GM21360 (cell line): ENCODE results near the gene SYF2.
"Not testable (repeated sequence)": the region's sequence is repeated elsewhere in the genome, so short reads cannot be mapped to it uniquely, and the experiment has no call there.

Experiments used
- ATAC-seq: cut with Tn5 transposase; IDR thresholded peaks from one replicate; pipeline ENCODE4 v1.9.1; 2021; ENCODE audit warnings: mild to moderate bottlenecking, moderate library complexity; ENCODE audit not compliant: unreplicated experiment

SYF2 gene

GRCh38 chr1:25208092-25208491 is 24.2 kb downstream of the SYF2 start:
- no peak for ATAC-seq

GRCh38 chr1:25206201-25206600 is 26.1 kb downstream of the SYF2 start:
- ATAC-seq = no peak

DNA sequence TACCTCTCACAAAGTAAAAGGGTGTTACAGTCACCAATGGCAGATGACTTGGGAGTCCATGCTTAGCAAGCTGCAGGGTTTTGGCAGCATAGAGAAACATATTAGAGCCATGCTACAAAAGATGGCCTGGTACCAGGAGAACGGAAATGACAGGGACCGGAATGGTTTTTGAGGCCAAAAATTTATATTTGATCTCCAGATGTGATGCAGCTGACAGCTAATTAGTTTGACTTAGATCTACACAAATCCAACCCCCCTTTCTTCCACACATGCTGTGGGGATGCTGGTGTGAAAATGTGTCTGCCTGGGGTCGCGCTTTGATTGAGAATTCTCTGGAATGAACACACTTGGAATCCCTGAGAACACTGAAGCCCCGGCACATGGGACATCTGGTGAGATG is 26.5 kb downstream of the SYF2 start:
- no peak for ATAC-seq

GRCh38 chr1:25204797-25205480 is 27.4 kb downstream of the SYF2 start:
- ATAC-seq = no peak

- no peak for ATAC-seq
Observed at GRCh38 chr1:25201006-25201405, 31.3 kb downstream of the SYF2 start.

GRCh38 chr1:25199819-25200620 is 32.3 kb downstream of the SYF2 start:
- no peak for ATAC-seq

DNA sequence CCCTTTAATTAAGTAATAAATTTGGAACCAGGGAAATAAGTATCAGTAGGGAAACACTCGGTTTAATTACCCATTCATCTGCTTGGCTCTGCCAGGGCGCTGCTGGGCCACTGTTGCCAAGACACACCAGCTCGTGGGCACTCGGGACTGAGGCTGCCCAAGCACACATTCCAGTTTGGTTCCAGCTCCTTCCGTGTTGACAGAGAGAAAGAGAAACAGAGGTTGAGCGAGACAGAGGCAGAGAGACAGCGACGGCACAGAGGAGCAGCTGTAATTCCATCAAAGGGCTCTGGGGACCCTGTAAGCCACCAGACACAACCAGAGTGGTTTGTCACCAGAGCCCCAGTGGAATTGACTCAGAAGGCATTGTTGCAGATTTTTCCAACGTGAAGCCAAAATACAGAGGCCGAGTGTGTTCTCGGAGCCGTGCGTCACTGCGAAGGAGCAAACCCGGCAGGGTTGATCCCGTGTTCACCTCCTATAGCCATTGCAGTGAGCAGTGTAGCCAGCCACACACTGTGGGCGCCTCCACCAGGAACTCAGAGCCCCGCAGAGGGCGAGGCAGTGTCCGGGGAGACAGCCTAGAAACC is 33.5 kb downstream of the SYF2 start:
- no peak for ATAC-seq

DNA sequence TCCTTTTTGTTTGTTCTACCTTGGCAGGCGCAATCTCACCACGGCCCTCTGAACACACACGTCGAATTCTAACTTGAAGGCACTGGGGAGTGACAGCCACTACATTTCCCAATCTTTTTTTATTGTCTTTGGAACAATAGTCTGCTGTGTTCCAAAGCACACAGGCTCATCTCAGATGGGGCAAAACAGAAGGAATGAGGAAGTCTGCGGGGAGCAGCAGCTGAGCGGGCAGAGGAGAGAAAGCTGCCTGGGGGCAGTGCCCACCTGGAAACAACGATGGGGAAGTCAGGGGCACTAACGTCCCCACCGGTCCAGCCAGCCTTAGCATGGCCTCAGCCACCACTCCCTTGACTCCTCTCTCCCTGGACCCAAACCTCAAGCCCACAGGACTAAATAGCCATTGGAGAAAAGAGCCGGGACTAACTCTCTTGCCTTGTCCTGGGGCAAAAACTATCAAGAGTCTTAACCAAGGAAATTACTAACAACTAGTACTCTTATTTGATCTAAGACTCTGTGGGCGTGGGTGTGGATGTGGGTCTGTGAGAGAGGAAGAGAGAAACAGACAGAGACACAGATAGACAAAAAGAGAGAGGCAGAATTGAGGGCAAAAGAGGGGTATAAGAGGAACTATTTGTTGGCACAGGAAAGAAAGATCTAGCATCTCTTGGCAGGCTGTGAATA is 34.2 kb downstream of the SYF2 start:
- no peak for ATAC-seq

GRCh38 chr1:25197235-25197975 is 34.9 kb downstream of the SYF2 start:
- no peak for ATAC-seq

DNA sequence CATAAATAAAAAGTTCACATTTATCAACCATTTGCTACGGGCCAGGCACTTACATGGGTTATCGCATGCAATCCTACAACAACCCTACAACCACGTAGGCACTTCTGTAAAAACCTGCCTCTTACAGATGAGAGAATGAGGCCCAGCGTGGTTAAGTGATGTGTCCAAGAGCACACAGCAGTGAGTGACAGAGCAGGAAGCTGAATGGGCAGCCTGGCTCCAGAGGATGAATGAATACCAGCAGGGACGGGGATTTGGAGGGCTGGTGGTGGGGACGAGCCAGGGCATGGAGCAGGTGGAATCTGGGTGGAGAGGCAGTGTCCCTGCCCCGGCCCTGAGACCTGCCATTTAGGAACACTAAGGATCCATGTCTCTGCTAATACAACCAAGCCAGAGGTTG is 35.5 kb downstream of the SYF2 start:
- no peak for ATAC-seq

- no peak for ATAC-seq
Observed at GRCh38 chr1:25195835-25196234, 36.5 kb downstream of the SYF2 start.

DNA sequence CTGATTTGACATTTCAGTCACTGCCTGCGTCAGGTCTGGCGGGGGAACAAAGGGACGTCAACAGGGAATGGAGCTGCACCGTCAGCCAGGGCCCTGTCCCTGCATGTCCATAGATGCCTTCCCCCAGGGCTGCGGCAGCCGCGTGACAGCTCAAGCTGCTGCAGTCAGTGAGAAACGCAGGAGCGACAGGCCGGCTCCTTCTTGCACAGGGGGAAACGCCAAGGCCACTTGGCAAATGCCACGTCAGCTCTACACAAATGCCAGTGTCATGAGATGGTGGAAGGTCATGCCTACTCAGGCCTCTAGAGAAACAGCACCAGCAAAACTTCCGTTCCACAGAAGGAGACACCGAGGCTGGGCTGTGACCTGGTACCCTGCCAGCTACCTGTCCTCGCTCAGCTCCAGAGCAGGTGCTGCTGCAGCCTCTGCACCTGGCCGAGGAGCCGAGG is 37.7 kb downstream of the SYF2 start:
- no peak for ATAC-seq

DNA sequence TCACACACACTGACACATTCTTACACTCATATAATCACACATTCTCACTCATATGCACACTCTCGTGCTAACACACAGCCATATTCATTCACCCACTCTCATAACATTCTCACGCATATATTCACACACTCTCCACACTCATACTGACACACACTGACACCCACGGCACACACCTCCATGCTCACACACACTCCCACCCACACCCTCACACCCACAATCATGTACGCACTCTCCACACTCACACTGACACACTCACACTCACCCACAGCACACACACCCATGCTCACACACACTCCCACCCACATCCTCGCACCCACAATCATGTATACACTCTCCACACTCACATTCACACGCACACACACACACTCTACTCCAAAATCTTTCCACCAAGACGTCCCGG is 38.2 kb downstream of the SYF2 start:
- no peak for ATAC-seq

DNA sequence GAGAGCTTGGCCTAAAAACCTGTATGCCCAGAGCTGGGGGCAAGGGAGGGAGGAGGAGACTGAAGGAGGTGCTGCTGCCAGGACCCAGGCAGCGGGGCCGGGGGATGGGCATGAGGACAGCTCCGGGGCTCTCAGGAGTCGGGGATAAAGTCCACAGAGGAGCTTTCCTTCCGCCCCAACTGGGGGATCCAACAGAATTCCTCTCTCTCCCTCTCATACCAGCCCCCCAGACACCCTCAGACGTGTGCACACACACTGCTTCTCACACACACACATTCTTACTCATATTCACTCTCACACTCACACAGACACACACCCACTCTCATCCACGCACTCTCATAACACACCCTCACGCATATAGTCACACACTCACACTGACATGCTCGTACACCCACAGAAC is 39.1 kb downstream of the SYF2 start:
- no peak for ATAC-seq

- ATAC-seq = no peak
Observed at GRCh38 chr1:25192154-25192553, 40.1 kb downstream of the SYF2 start.

DNA sequence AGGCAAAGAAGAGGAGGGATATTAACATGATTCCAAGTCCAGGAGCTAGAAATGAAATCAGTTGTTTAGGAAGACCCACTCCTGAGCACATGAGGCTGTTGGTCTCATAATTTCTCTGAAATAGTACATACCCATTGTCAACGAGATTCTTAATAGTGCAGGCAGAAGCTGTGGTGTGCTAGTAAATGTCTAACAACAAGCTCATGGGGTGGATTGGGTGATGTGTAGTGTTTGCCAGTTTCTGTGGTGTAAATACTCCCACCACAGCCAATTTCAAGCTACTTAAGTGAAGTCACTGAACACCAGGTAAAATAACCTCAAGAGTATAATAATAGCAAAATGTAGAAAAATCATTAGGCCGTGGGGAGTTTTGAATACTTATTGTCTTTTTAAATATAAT is 42.0 kb downstream of the SYF2 start:
- no peak for ATAC-seq

DNA sequence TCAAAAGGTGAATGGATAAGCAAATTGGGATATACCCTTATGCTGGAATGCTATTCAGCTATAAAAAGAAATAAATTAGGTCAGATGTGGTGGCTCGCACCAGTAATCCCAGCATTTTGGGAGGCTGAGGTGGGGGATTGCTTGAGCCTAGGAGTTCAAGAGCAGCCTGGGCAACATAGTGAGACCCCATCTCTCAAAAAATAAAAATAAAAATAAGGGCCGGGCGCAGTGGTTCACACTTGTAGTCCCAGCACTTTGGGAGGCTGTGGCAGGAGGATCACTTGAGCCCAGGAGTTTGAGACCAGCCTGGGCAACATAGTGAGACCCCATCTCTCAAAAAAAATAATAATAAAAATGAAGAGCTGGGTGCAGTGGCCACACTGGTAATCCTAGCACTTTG is 44.4 kb downstream of the SYF2 start:
- not testable (repeated sequence) for ATAC-seq

DNA sequence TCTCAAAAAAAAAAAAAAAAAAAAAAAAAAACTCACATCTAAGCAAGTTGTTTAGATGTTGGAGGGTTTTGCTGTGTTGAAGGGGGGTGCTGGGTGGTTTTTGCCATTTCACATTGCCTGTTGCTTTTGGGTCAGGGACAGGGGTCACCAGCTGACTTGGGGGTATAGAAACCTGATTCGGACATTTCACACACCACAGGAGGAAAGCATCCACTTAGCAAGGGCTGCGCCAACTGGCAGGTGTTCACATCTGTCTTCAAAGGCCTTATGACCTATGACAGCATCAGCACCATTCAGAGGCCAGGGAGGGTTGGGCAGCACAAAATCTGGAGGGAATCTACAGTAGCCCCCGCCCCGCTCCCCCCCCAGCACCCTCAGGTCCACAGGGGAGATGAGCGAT is 45.2 kb downstream of the SYF2 start:
- ATAC-seq = no peak

DNA sequence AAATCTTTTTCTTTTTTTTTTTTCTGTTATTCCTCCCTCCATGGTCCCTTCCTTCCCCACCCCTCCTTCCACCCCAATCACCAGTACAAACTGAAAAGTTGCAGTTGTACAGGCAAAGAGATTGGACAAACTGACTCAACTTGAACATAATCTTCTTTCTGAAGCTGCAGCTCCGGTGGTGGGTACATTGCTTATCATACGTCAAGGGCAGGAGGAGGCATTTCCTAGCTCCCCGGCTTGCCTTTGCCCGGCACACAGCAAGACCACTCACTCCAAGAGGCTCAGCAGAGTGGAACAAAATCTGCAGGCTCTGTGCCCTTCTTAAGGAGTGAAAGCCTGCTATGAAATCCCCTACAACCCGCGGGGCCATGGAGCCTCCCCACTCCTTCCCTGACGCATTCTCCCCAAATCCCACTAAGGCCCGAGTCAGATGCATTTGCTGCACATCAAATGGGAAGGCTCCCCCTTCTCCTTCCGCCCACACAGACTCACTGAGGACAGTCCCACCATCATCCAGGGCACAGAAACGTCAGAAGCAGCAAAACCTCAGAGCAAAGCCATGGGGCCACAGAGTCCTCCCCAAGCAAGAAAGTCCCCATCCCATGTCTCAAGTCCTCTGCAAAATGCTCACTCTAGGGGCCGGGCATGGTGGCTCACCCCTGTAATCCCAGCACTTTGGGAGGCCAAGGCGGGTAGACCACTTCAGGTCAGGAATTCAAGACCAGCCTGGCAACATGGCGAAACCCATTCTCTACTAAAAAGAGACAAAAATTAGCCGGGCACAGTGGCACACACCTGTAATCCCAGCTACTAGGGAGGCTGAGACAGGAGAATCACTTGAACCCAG is 45.9 kb downstream of the SYF2 start:
- ATAC-seq = no peak
